HG02678 (cell line): ENCODE measurements around the gene CCDC92B.
"Not testable (repeated sequence)": the region's sequence is repeated elsewhere in the genome, so short reads cannot be mapped to it uniquely, and the experiment has no call there.

Source experiments
- ATAC-seq: cut with Tn5 transposase; IDR thresholded peaks from one replicate; pipeline ENCODE4 v1.9.1; 2021; ENCODE audit warnings: mild to moderate bottlenecking, moderate library complexity; ENCODE audit not compliant: unreplicated experiment

The CCDC92B gene

GRCh38 chr17:2691069-2691871 is 58.2 kb downstream of the CCDC92B start:
- ATAC-seq = no peak

- no peak for ATAC-seq
Measured at GRCh38 chr17:2690165-2691068, 59.0 kb downstream of the CCDC92B start.

GRCh38 chr17:2689411-2690164 is 59.9 kb downstream of the CCDC92B start:
- ATAC-seq = no peak

- ATAC-seq = no peak
Measured at GRCh38 chr17:2688351-2689342, 60.8 kb downstream of the CCDC92B start.

- no peak for ATAC-seq
Measured at GRCh38 chr17:2687074-2687418, 62.4 kb downstream of the CCDC92B start.

- no peak for ATAC-seq
Measured at GRCh38 chr17:2685696-2686095, 63.8 kb downstream of the CCDC92B start.

GRCh38 chr17:2684549-2684948 is 64.9 kb downstream of the CCDC92B start:
- ATAC-seq = no peak

GRCh38 chr17:2683912-2684311 is 65.5 kb downstream of the CCDC92B start:
- ATAC-seq = no peak

- ATAC-seq = no peak
Measured at GRCh38 chr17:2682176-2682938, 67.1 kb downstream of the CCDC92B start.

GRCh38 chr17:2681650-2682049 is 67.8 kb downstream of the CCDC92B start:
- no peak for ATAC-seq

GRCh38 chr17:2680961-2681360 is 68.5 kb downstream of the CCDC92B start:
- no peak for ATAC-seq

GRCh38 chr17:2679247-2679646 is 70.2 kb downstream of the CCDC92B start:
- not testable (repeated sequence) for ATAC-seq
